K562 (cell line): ENCODE results near the gene PAX2. TPM values are rescaled to one million over a fixed set of nuclear protein-coding genes. Genes with fewer than 3 reads are reported as not detected.

Experiments
- ATAC-seq: fragments of 200-7000 bp; cut with Tn5 transposase; 3 replicates; pipeline ENCODE4 v1.9.1; 2020; ENCODE audit warnings: moderate library complexity
- BruUV-seq: library from RNA; stranded (reverse); fragments of 400-500 nt; replicated peaks from 2 replicates; lab custom pipeline; 2021; lab: Mats Ljungman, UMichigan
- CTCF ChIA-PET: fragments of 300-600 bp; formaldehyde crosslinking; extraction: SDS; loops from one replicate; lab custom pipeline; 2021; ENCODE audit warnings: low intra/inter-chr PET ratio; lab: Yijun Ruan, JAX
- POLR2A ChIA-PET: fragments of 300-600, 350-650 bp; sonication (Branson Sonifier 250); formaldehyde crosslinking; extraction: SDS; loops from one replicate; lab custom pipeline; 2021; ENCODE audit warnings: antibody characterized with exemption, inconsistent platforms; lab: Yijun Ruan, JAX
- DNase-seq, 4 experiments: peaks; one replicate each; pipeline versions ENCODE4 v3.0.0 to v3.0.0-alpha.2; 2011 to 2018; ENCODE audit warnings: low spot score in 3 of 4, mixed read lengths in 3 of 4; ENCODE audit errors: extremely low read depth in 1 of 4
- FAIRE-seq: peaks from 2 replicates; lab custom pipeline; 2011; peaks lifted over from hg19 to GRCh38; lab: Jason Lieb, UNC
- H2AFZ ChIP-seq: 2 replicates; pipeline ENCODE4 v1.6.0; 2011; ENCODE audit warnings: low read depth, low read length, control low read depth, inconsistent platforms
- H3K27ac ChIP-seq: fragments of 200-600 bp; 3 replicates; pipeline ENCODE4 v1.8.0; 2011; ENCODE audit warnings: low read depth, mild to moderate bottlenecking, control low read depth, inconsistent platforms, low read length, moderate library complexity, mixed read lengths; ENCODE audit errors: extremely low read depth
- H3K27me3 ChIP-seq, 2 experiments: fragments of 300-600 bp in 1 of 2; 2 replicates in 1 of 2; 3 replicates in 1 of 2; pipeline versions ENCODE4 v1.6.0 to v1.8.0; 2011; ENCODE audit warnings: inconsistent platforms in 2 of 2, low read length in 2 of 2, mild to moderate bottlenecking in 1 of 2, mixed read lengths in 1 of 2, moderate library complexity in 1 of 2; ENCODE audit not compliant: control insufficient read depth in 2 of 2, insufficient read depth in 2 of 2
- H3K36me3 ChIP-seq: fragments of 300-600 bp; 3 replicates; pipeline ENCODE4 v1.8.0; 2011; ENCODE audit warnings: mild to moderate bottlenecking, low read length, inconsistent platforms; ENCODE audit not compliant: control insufficient read depth, insufficient read depth
- H3K4me1 ChIP-seq, 2 experiments: fragments of 200-600 bp in 1 of 2; replicated peaks in 1 of 2; 2 replicates in 1 of 2; 3 replicates in 1 of 2; pipeline versions ENCODE4 v1.5.1 to v1.8.0; 2011; ENCODE audit warnings: inconsistent platforms in 2 of 2, low read length in 2 of 2, mild to moderate bottlenecking in 1 of 2, mixed read lengths in 1 of 2, moderate library complexity in 1 of 2; ENCODE audit not compliant: control insufficient read depth in 2 of 2, insufficient read depth in 2 of 2
- H3K4me2 ChIP-seq: 2 replicates; pipeline ENCODE4 v1.6.1; 2011; ENCODE audit warnings: low read length, control low read depth, inconsistent platforms, mixed read lengths; ENCODE audit not compliant: insufficient read depth
- H3K4me3 ChIP-seq: fragments of 200-600 bp; sonication (generic), shearing (Covaris generic); 2 replicates; pipeline ENCODE4 v1.5.1; 2016; ENCODE audit warnings: control low read depth, inconsistent platforms
- H3K79me2 ChIP-seq: fragments of 200-600 bp; 3 replicates; pipeline ENCODE4 v1.8.0; 2011; ENCODE audit warnings: low read length, inconsistent platforms; ENCODE audit not compliant: control insufficient read depth, insufficient read depth
- H3K9ac ChIP-seq, 2 experiments: 2 replicates each; pipeline versions ENCODE4 v1.6.0 to v1.6.1; 2011; ENCODE audit warnings: low read depth in 2 of 2, low read length in 2 of 2, control low read depth in 1 of 2, inconsistent platforms in 1 of 2, mild to moderate bottlenecking in 1 of 2, mixed read lengths in 1 of 2; ENCODE audit not compliant: insufficient read depth in 1 of 2
- H3K9me1 ChIP-seq: one replicate; pipeline ENCODE4 v1.6.0; 2011; ENCODE audit warnings: inconsistent platforms, mild to moderate bottlenecking, low read length, moderate library complexity; ENCODE audit not compliant: control insufficient read depth, insufficient read depth
- H3K9me3 ChIP-seq: replicated peaks from 2 replicates; pipeline ENCODE4 v1.5.1; 2011; ENCODE audit warnings: low read depth, low read length, inconsistent platforms; ENCODE audit not compliant: control insufficient read depth, insufficient read depth
- H4K20me1 ChIP-seq: replicated peaks from 2 replicates; pipeline ENCODE4 v1.6.1; 2011; ENCODE audit warnings: low read length, inconsistent platforms, mixed read lengths; ENCODE audit not compliant: control insufficient read depth, insufficient read depth
- CBFA2T2 ChIP-seq: fragments of 450-650 bp; conservative IDR thresholded peaks from 2 replicates; pipeline ENCODE4 v1.6.1; 2017; ENCODE audit warnings: mild to moderate bottlenecking
- CBX2 ChIP-seq: fragments of 200-600 bp; sonication (generic); IDR thresholded peaks from one replicate; pipeline ENCODE4 v1.6.1; 2012; ENCODE audit warnings: mild to moderate bottlenecking, low read length, inconsistent platforms; ENCODE audit not compliant: insufficient read depth, poor library complexity, severe bottlenecking
- FOXA1 ChIP-seq: fragments of 450-650 bp; IDR thresholded peaks from 2 replicates; pipeline ENCODE4 v1.6.1; 2016; ENCODE audit warnings: mild to moderate bottlenecking, borderline replicate concordance
- GATAD2B ChIP-seq: fragments of 450-650 bp; IDR thresholded peaks from 2 replicates; pipeline ENCODE4 v1.6.1; 2017; ENCODE audit warnings: mild to moderate bottlenecking, borderline replicate concordance
- NR4A1 ChIP-seq, 2 experiments: fragments of 250-450 bp in 1 of 2; fragments of 450-650 bp in 1 of 2; sonication (Bioruptor Pico) in 1 of 2; IDR thresholded peaks; 2 replicates each; pipeline versions ENCODE4 v1.4.0 to v1.6.1; 2016 to 2020; ENCODE audit warnings: mild to moderate bottlenecking in 2 of 2, missing compliant biosample characterization in 1 of 2, missing genetic modification characterization in 1 of 2, moderate library complexity in 1 of 2
- POLR3G ChIP-seq: IDR thresholded peaks from 2 replicates; pipeline ENCODE4 v1.6.1; 2011; ENCODE audit not compliant: insufficient read length, insufficient replicate concordance; ENCODE audit errors: extremely low read depth
- RFX5 ChIP-seq: IDR thresholded peaks from 2 replicates; pipeline ENCODE4 v1.6.1; 2011; ENCODE audit warnings: low read depth, mild to moderate bottlenecking, improper control_type of control experiment, low read length
- SMC3 ChIP-seq: conservative IDR thresholded peaks from 2 replicates; pipeline ENCODE4 v1.6.1; 2011; ENCODE audit warnings: low read depth, low read length, improper control_type of control experiment; ENCODE audit not compliant: insufficient read depth
- THRAP3 ChIP-seq: fragments of 450-650 bp; IDR thresholded peaks from 2 replicates; pipeline ENCODE4 v1.6.1; 2016; ENCODE audit warnings: mild to moderate bottlenecking, inconsistent platforms, borderline replicate concordance
- XRCC3 ChIP-seq: fragments of 450-650 bp; IDR thresholded peaks from 2 replicates; pipeline ENCODE4 v1.6.1; 2017; ENCODE audit warnings: mild to moderate bottlenecking, moderate library complexity
- ZKSCAN3 ChIP-seq: fragments of 250-450 bp; sonication (Bioruptor Pico); IDR thresholded peaks from 2 replicates; pipeline ENCODE4 v1.4.0; 2020
- ZNF165 ChIP-seq: fragments of 250-450 bp; sonication (Bioruptor Pico); IDR thresholded peaks from 2 replicates; pipeline ENCODE4 v1.4.0; 2020; ENCODE audit warnings: borderline replicate concordance
- ZNF316 ChIP-seq: fragments of 450-650 bp; IDR thresholded peaks from 2 replicates; pipeline ENCODE4 v1.6.1; 2016
- ZNF551 ChIP-seq: fragments of 250-450 bp; sonication (Bioruptor Pico); IDR thresholded peaks from 2 replicates; pipeline ENCODE4 v1.5.0; 2021; ENCODE audit warnings: mild to moderate bottlenecking, moderate library complexity
- ZSCAN29 ChIP-seq: fragments of 450-650 bp; IDR thresholded peaks from 2 replicates; pipeline ENCODE4 v1.6.1; 2017
- WGBS: fragments of 100-300 bp; shearing (Covaris generic); methylation state at CpG from one replicate; pipeline ENCODE4 v1.1.6; 2016; ENCODE audit warnings: low coverage, mixed read lengths; ENCODE audit not compliant: insufficient coverage; ENCODE audit errors: missing lambda C conversion rate; 5-methylcytosine and 5-hydroxymethylcytosine counted together
- in situ Hi-C: fragments of 300-500 bp; cut with MboI; formaldehyde crosslinking; loops from 4 replicates; pipeline ENCODE4 v1.15.0; 2018; ENCODE audit warnings: inconsistent platforms, mixed read lengths
- intact Hi-C: fragments of 100-400 bp; cut with micrococcal nuclease; formaldehyde crosslinking; loops from 2 replicates; pipeline ENCODE4 v1.14.2; 2022
- polyA plus RNA-seq, 8 experiments: library from polyadenylated mRNA; depleted of rRNA in 4 of 8; stranded (reverse) in 5 of 8; unstranded in 3 of 8; fragments of >200 nt; fragmentation: Nextera tagmentation in 2 of 8; fragmentation: Illumina TruSeq in 1 of 8; extraction: Ambion mirVana in 2 of 8; extraction: Trizol in 1 of 8; gene quantifications; 2 replicates each; pipeline versions ENCODE4 v1.2.1 to v1.2.3, GENCODE V29; 2011 to 2014; ENCODE audit warnings: inconsistent platforms in 1 of 8, missing spikeins in 1 of 8
- total RNA-seq, 7 experiments: library from RNA; depleted of rRNA in 6 of 7; stranded (reverse); fragments of >200 nt in 6 of 7; fragmentation: Illumina TruSeq in 2 of 7; extraction: Trizol in 2 of 7; gene quantifications; 2 replicates each; pipeline versions ENCODE4 v1.2.1 to v1.2.3, GENCODE V29; 2011 to 2021; ENCODE audit warnings: low replicate concordance in 1 of 7
- TF ChIP-seq, protein P1 (sequence below): fragments of 450-650 bp; IDR thresholded peaks from 2 replicates; pipeline ENCODE4 v1.6.1; 2016; ENCODE audit warnings: low read depth, mild to moderate bottlenecking, moderate library complexity
- TF ChIP-seq, protein P2 (sequence below): fragments of 450-650 bp; IDR thresholded peaks from 2 replicates; pipeline ENCODE4 v1.6.1; 2016; ENCODE audit warnings: antibody characterized with exemption

Gene PAX2
- total and polyA plus RNA-seq, 9 of the 15 experiments (the other 6 are each of a cell fraction or from before 2014, with no cell fraction given) = not detected

DNA sequence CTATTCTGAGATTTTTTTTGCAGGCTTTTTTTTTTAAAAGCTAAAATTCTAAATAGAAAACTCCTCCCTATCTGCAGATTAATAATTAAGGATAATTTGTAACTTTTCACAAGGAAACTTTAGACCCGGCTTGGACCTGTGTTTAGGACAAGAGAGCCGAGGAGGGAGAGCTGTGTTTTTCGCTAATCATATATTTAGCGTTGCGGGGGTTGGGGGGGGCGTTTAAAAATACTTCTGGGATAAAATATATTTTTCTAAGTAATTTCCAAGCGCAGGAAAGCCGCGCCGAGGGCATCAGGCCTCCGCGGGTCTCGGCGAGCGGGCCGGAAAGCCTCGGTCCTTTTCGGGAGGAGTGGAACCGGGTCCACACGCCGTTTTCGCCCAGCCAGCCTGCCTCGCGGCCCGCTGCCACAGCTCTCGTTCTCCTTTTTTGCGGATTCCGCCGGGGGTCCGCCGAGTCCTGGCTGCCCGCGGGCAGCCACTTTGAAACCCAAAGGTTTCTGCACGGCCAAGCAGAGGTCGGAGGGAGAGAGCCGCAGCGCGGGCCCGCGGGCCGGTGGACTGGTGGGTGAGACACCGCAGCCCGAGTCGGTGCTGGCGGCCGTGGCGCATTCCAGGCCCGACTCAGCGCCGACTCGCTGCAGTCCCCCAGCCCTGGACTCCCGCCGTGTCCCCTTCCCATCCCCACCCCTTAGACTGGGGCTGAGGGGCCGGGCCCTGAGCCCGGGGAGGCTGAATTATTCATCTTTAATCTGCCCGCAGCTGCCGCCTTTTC, 2.3 kb downstream of the PAX2 start:
- in situ Hi-C loops = no loop called here

More for the DNA sequence above, 2.3 kb downstream of the PAX2 start:
- 0% methylated on average over 11 of the region's 57 CpGs for WGBS
- Histone ChIP-seq H3K4me3 (no peak overlapping the region), H3K9me1 (no peaks in the 10 kb centered on the region), H3K27me3 (peaks cover 32 to 75% of the 10 kb centered on the region in 2 experiments; a peak in 4 of 5 replicates), H2AFZ (no peak overlapping the region), H4K20me1 (peaks cover 11% of the 10 kb centered on the region; the same call in 1 of the 2 replicates), H3K27ac (no peak overlapping the region), H3K9me3 (no peaks in the 10 kb centered on the region), H3K36me3 (no peaks in the 10 kb centered on the region), H3K4me2 (no peak overlapping the region), H3K4me1 (peaks cover 0 to 24% of the 10 kb centered on the region in 2 experiments; a peak in 2 of 5 replicates), H3K9ac (no peak overlapping the region), H3K79me2 (no peaks in the 10 kb centered on the region)
- DNase-seq = no peak
- no TSS peak for BruUV-seq
- no peak for FAIRE-seq
- CTCF ChIA-PET = interaction anchor here (0.7 kb wide), 2 partner anchors 216 to 912 kb away, joined by 3 to 4 read pairs; no protein-coding TSS in a partner anchor
- POLR2A ChIA-PET = no interaction called here
- TF ChIP-seq, protein P1, sequence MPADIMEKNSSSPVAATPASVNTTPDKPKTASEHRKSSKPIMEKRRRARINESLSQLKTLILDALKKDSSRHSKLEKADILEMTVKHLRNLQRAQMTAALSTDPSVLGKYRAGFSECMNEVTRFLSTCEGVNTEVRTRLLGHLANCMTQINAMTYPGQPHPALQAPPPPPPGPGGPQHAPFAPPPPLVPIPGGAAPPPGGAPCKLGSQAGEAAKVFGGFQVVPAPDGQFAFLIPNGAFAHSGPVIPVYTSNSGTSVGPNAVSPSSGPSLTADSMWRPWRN = no peak
- TF ChIP-seq NR4A1 (CRISPR knock-in tag; IDR thresholded peaks at IDR 0.05) (no peak), NR4A1 (tag; IDR thresholded peaks at IDR 0.05) (no peak), RFX5 (no peak), ZNF165 (no peak), ZKSCAN3 (CRISPR knock-in tag) (no peak), GATAD2B (no peak), CBFA2T2 (no peak), ZNF551 (CRISPR knock-in tag) (no peak), ZSCAN29 (no peak), ZNF316 (no peak), FOXA1 (no peak), SMC3 (no peak), XRCC3 (no peak), CBX2 (no peak), THRAP3 (no peak), POLR3G (no peak)
- TF ChIP-seq, protein P2, sequence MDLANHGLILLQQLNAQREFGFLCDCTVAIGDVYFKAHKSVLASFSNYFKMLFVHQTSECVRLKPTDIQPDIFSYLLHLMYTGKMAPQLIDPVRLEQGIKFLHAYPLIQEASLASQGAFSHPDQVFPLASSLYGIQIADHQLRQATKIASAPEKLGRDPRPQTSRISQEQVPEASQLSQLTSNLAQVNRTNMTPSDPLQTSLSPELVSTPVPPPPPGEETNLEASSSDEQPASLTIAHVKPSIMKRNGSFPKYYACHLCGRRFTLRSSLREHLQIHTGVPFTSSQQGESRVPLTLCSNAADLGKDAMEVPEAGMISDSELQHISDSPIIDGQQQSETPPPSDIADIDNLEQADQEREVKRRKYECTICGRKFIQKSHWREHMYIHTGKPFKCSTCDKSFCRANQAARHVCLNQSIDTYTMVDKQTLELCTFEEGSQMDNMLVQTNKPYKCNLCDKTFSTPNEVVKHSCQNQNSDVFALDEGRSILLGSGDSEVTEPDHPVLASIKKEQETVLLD = no peak
- ATAC-seq = no peak
- intact Hi-C loops = no loop called here
